Natural killer cell (primary cell): Measurements from ENCODE around the gene UTS2B. TPM values are rescaled to one million over a fixed set of nuclear protein-coding genes. Genes with fewer than 3 reads are reported as not detected.
"Not testable (repeated sequence)": the region's sequence is repeated elsewhere in the genome, so short reads cannot be mapped to it uniquely, and the experiment has no call there.

Source experiments
- ATAC-seq, 3 donors: fragments of 150-1000 bp in 2 of 3; fragments of 200-7000 bp in 1 of 3; cut with Tn5 transposase; 1 replicate in 1 of 3; 2 replicates in 2 of 3; pipeline ENCODE4 v1.10.0; 2021; ENCODE audit warnings: mild to moderate bottlenecking in 2 of 3, moderate library complexity in 2 of 3
- DNase-seq, 2 donors: peaks; one replicate each; pipeline versions ENCODE4 v3.0.0 to v3.0.0-alpha.2; 2013 to 2021; ENCODE audit warnings: mixed read lengths in 1 of 2
- H3K27ac ChIP-seq: one replicate; pipeline ENCODE4 v1.5.1; 2013; ENCODE audit warnings: mild to moderate bottlenecking, low read length
- H3K27me3 ChIP-seq: one replicate; pipeline ENCODE4 v1.6.1; 2013; ENCODE audit warnings: low read length; ENCODE audit not compliant: control insufficient read depth, insufficient read depth
- H3K36me3 ChIP-seq: one replicate; pipeline ENCODE4 v1.6.1; 2013; ENCODE audit warnings: low read length; ENCODE audit not compliant: control insufficient read depth, insufficient read depth
- H3K4me1 ChIP-seq: one replicate; pipeline ENCODE4 v1.6.1; 2013; ENCODE audit warnings: low read length; ENCODE audit not compliant: control insufficient read depth, insufficient read depth
- H3K4me3 ChIP-seq: one replicate; pipeline ENCODE4 v1.5.1; 2013; ENCODE audit warnings: low read length
- H3K9me3 ChIP-seq: one replicate; pipeline ENCODE4 v1.6.1; 2013; ENCODE audit warnings: low read length; ENCODE audit not compliant: control insufficient read depth, insufficient read depth
- H3K27ac Mint-ChIP-seq, 2 donors: one replicate each; pipeline ENCODE4 v1.8.0; 2022; ENCODE audit warnings: mild to moderate bottlenecking in 2 of 2, mixed read lengths in 2 of 2, moderate library complexity in 1 of 2
- H3K27me3 Mint-ChIP-seq, 2 donors: one replicate each; pipeline ENCODE4 v1.8.0; 2022; ENCODE audit warnings: low read depth in 2 of 2, mixed read lengths in 2 of 2
- H3K36me3 Mint-ChIP-seq: one replicate; pipeline ENCODE4 v1.8.0; 2022; ENCODE audit warnings: mixed read lengths
- H3K4me1 Mint-ChIP-seq, 2 donors: one replicate each; pipeline ENCODE4 v1.8.0; 2022; ENCODE audit warnings: mixed read lengths in 2 of 2
- H3K4me3 Mint-ChIP-seq: one replicate; pipeline ENCODE4 v1.8.0; 2022; ENCODE audit warnings: mild to moderate bottlenecking, moderate library complexity, mixed read lengths
- H3K9me3 Mint-ChIP-seq, 2 donors: one replicate each; pipeline ENCODE4 v1.8.0; 2022; ENCODE audit warnings: mixed read lengths in 2 of 2
- CTCF ChIP-seq: fragments of 200-600 bp; IDR thresholded peaks from one replicate; pipeline ENCODE4 v1.8.0; 2022; ENCODE audit warnings: antibody characterized with exemption
- WGBS: methylation state at CpG from one replicate; pipeline ENCODE4 v1.1.7; 2013; ENCODE audit warnings: missing lambda C conversion rate; ENCODE audit not compliant: insufficient coverage; 5-methylcytosine and 5-hydroxymethylcytosine counted together
- intact Hi-C: fragments of 100-400 bp; cut with micrococcal nuclease; formaldehyde crosslinking; loops from one replicate; pipeline ENCODE4 v1.14.2; 2022
- total RNA-seq, 4 donors: library from RNA; stranded (reverse); fragments of 120-200 nt in 1 of 4; gene quantifications; one replicate each; pipeline versions ENCODE4 v1.2.3 to v1.2.4, GENCODE V29; 2013 to 2022

Gene UTS2B
- total RNA-seq, 3 donors from 2014 or later (not counting 1 experiment from before 2014, with no cell fraction given), result 0.47 TPM; not detected in 2

DNA sequence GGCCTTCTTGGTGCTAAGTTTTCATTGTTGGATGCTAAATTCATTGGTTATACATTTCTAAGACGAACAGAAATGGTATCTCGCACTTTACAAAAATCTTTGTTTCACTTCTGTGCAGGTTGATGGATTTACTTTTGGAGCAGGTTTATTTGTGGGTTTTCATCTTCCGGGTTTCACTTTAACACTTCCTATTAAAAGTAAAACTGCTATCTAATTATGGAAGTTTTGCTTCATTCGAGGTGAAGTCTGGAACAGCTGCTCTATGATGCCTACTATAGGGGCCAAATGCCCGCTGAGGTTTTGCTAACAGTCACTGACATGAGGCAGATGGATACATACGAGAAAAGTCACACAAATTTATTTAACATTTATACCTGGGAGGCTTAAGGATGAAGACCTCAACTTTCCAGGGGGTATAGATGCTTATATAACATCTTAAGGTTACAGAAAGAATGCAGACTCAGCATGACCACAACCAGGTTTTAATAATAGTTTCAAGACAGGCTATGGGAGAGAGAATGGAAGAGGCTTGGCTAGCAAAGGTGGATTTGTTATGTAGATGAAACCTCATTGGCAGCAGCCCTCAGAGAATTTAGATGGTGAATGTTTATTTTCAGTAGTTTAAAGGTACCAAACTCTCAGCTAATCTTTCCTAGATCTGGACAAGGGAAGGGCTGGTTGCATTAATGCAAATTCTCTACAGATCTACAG lies 77.1 kb downstream of the UTS2B start:
- DNase-seq (no peak), ATAC-seq (no peak)
- WGBS, result 0% methylated on average over 1 of the region's 6 CpGs
- H3K27me3 Mint-ChIP-seq, result no peaks in the 10 kb centered on the region
- intact Hi-C loops, result no loop called here
- no peaks in the 10 kb centered on the region for H3K9me3 ChIP-seq
- no peaks in the 10 kb centered on the region for H3K4me1 Mint-ChIP-seq
- no peaks in the 10 kb centered on the region for H3K36me3 ChIP-seq
- no peak overlapping the region for H3K4me3 ChIP-seq
- no peak for TF ChIP-seq CTCF
- H3K27me3 ChIP-seq, result no peaks in the 10 kb centered on the region
- peak overlapping the region; percentile 59 for H3K27ac ChIP-seq
- H3K4me3 Mint-ChIP-seq, result no peak overlapping the region
- no peaks in the 10 kb centered on the region for H3K9me3 Mint-ChIP-seq
- no peaks in the 10 kb centered on the region for H3K4me1 ChIP-seq
- H3K36me3 Mint-ChIP-seq, result no peaks in the 10 kb centered on the region
- no peak overlapping the region for H3K27ac Mint-ChIP-seq

GRCh38 chr3:191246630-191247029 lies 83.7 kb downstream of the UTS2B start:
- Histone ChIP-seq H3K4me3 (no peak overlapping the region), H3K27ac (no peak overlapping the region), H3K36me3 (no peaks in the 10 kb centered on the region), H3K4me1 (no peaks in the 10 kb centered on the region), H3K27me3 (no peaks in the 10 kb centered on the region), H3K9me3 (no peaks in the 10 kb centered on the region)
- H3K27ac Mint-ChIP-seq, result no peak overlapping the region
- H3K27me3 Mint-ChIP-seq, result no peaks in the 10 kb centered on the region
- WGBS, result 95% methylated on average over 1 of the region's 1 CpG
- H3K36me3 Mint-ChIP-seq, result no peaks in the 10 kb centered on the region
- intact Hi-C loops, result no loop called here
- no peaks in the 10 kb centered on the region for H3K4me1 Mint-ChIP-seq
- no peak overlapping the region for H3K4me3 Mint-ChIP-seq
- ATAC-seq (no peak), DNase-seq (no peak)
- TF ChIP-seq CTCF, result no peak
- H3K9me3 Mint-ChIP-seq, result no peaks in the 10 kb centered on the region

DNA sequence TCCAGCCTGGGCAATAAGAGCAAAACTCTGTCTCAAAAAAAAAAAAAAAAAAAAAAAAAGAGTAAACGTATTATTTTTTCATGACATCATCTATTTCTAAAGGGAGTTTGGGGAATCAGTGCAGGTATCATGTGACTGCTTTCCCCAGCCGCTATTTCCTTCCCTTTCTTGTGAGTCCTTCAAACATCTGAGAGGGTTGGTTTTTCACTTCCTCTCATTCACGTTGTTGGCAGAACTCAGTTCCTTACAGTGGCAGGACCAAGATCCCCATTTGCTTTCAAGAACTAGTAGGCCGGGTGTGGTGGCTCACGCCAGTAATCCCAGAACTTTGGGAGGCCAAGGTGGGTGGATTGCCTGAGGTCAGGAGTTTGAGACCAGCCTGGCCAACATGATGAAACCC lies 84.3 kb downstream of the UTS2B start:
- H3K27ac Mint-ChIP-seq, H3K4me1 ChIP-seq, intact Hi-C loops, H3K4me3 Mint-ChIP-seq, H3K9me3 ChIP-seq, H3K36me3 ChIP-seq, H3K27ac ChIP-seq, H3K4me3 ChIP-seq, H3K27me3 ChIP-seq, H3K9me3 Mint-ChIP-seq, H3K36me3 Mint-ChIP-seq, H3K4me1 Mint-ChIP-seq, H3K27me3 Mint-ChIP-seq: not testable (repeated sequence)
- peak in 1 of 3 donors; percentile 39 for ATAC-seq
- WGBS, result 22% methylated on average over 4 of the region's 5 CpGs
- peak in 1 of 2 donors; percentile 45 for DNase-seq

GRCh38 chr3:191244242-191244867 lies 86.0 kb downstream of the UTS2B start:
- Mint-ChIP-seq H3K4me3 (no peak overlapping the region), H3K9me3 (no peaks in the 10 kb centered on the region), H3K27ac (no peak overlapping the region), H3K27me3 (no peaks in the 10 kb centered on the region), H3K4me1 (no peaks in the 10 kb centered on the region), H3K36me3 (no peaks in the 10 kb centered on the region)
- Histone ChIP-seq H3K27me3 (no peaks in the 10 kb centered on the region), H3K4me1 (no peaks in the 10 kb centered on the region), H3K4me3 (no peak overlapping the region), H3K27ac (no peak overlapping the region), H3K36me3 (no peaks in the 10 kb centered on the region), H3K9me3 (no peaks in the 10 kb centered on the region)
- WGBS, result no CpG with 5 or more reads among the region's 2 CpGs
- intact Hi-C loops, result loop anchor here (5.0 kb wide), 1 partner anchor 143 kb away; no protein-coding TSS in a partner anchor
- peak; percentile 46 to 57 (median 52) for ATAC-seq
- peak; percentile 50 for TF ChIP-seq CTCF
- DNase-seq, result peak in 1 of 2 donors; percentile 9
